Measurements from ENCODE around the gene EIPR1. TPM values are rescaled to one million over a fixed set of nuclear protein-coding genes. Genes with fewer than 3 reads are reported as not detected.

EIPR1 gene
- total RNA-seq, 1 experiment from 2014 or later = 71.2 TPM

- DNase-seq (ENCODE audit: low read depth) = no peak
These were observed 104.9 kb downstream of the EIPR1 start for GRCh38 chr2:3272761-3273160.

GRCh38 chr2:3270095-3270478, 107.5 kb downstream of the EIPR1 start:
- DNase-seq (ENCODE audit: low read depth) = no peak

- no peak for DNase-seq (ENCODE audit: low read depth)
These were observed 108.1 kb downstream of the EIPR1 start for GRCh38 chr2:3269425-3270094.

- no peak for DNase-seq (ENCODE audit: low read depth)
These were observed 109.0 kb downstream of the EIPR1 start for GRCh38 chr2:3268705-3269029.

- no peak for DNase-seq (ENCODE audit: low read depth)
These were observed 109.5 kb downstream of the EIPR1 start for GRCh38 chr2:3267869-3268704.

- DNase-seq (ENCODE audit: low read depth) = no peak
These were observed 110.4 kb downstream of the EIPR1 start for GRCh38 chr2:3266925-3267867.

- no peak for DNase-seq (ENCODE audit: low read depth)
These were observed 111.4 kb downstream of the EIPR1 start for GRCh38 chr2:3265981-3266924.

GRCh38 chr2:3265471-3265870, 112.1 kb downstream of the EIPR1 start:
- no peak for DNase-seq (ENCODE audit: low read depth)

- no peak for DNase-seq (ENCODE audit: low read depth)
These were observed 113.4 kb downstream of the EIPR1 start for GRCh38 chr2:3264010-3264744.

GRCh38 chr2:3263487-3263886, 114.1 kb downstream of the EIPR1 start:
- DNase-seq (ENCODE audit: low read depth) = no peak

GRCh38 chr2:3262437-3263388, 114.9 kb downstream of the EIPR1 start:
- no peak for DNase-seq (ENCODE audit: low read depth)

- no peak for DNase-seq (ENCODE audit: low read depth)
These were observed 116.1 kb downstream of the EIPR1 start for GRCh38 chr2:3261511-3261910.

GRCh38 chr2:3260959-3261358, 116.7 kb downstream of the EIPR1 start:
- DNase-seq (ENCODE audit: low read depth) = no peak

GRCh38 chr2:3257826-3258225, 119.8 kb downstream of the EIPR1 start:
- DNase-seq (ENCODE audit: low read depth) = no peak

GRCh38 chr2:3257166-3257565, 120.5 kb downstream of the EIPR1 start:
- DNase-seq (ENCODE audit: low read depth) = peak; percentile 15

- DNase-seq (ENCODE audit: low read depth) = no peak
These were observed 121.0 kb downstream of the EIPR1 start for GRCh38 chr2:3256605-3257004.

GRCh38 chr2:3256157-3256556, 121.5 kb downstream of the EIPR1 start:
- no peak for DNase-seq (ENCODE audit: low read depth)

GRCh38 chr2:3254442-3254941, 123.1 kb downstream of the EIPR1 start:
- DNase-seq (ENCODE audit: low read depth) = no peak
